Measurements from ENCODE around the gene TMPRSS13. TPM values are rescaled to one million over a fixed set of nuclear protein-coding genes. Genes with fewer than 3 reads are reported as not detected.

TMPRSS13 gene
- total and polyA plus RNA-seq, 10 donors: 0.95 to 2.2 (median 1.6) TPM

- Histone ChIP-seq H3K9me3 (no peaks in the 10 kb centered on the region), H3K27me3 (replicated peaks in 1 of 7) (no peaks in the 10 kb centered on the region), H3K36me3 (no peaks in the 10 kb centered on the region), H3K27ac (no peak overlapping the region), H3K4me3 (no peak overlapping the region), H3K4me1 (peaks cover 0 to 16% (median 3%) of the 10 kb centered on the region in 6 donors)
- peak; percentile 39 for DNase-seq
- intact Hi-C loops (cut with DNase I; ENCODE audit: low total_unique reads): no loop called here
- no peak for TF ChIP-seq POLR2A (IDR thresholded peaks at IDR 0.05)
- no peak for TF ChIP-seq CTCF (IDR thresholded peaks at IDR 0.05 in 8 of 11, conservative IDR thresholded peaks at IDR 0.05 in 3 of 11)
- TF ChIP-seq POLR2AphosphoS5 (IDR thresholded peaks at IDR 0.05): no peak
- WGBS, 5 donors: 75 to 98% (median 87%) methylated on average over 6 to 7 of the region's 7 CpGs
Measured at GRCh38 chr11:117923773-117924172, 5.4 kb downstream of the TMPRSS13 start.

GRCh38 chr11:117923275-117923674 lies 5.9 kb downstream of the TMPRSS13 start:
- WGBS, 5 donors: 84 to 93% (median 86%) methylated on average over 3 to 4 of the region's 4 CpGs

GRCh38 chr11:117921893-117922292 lies 7.3 kb downstream of the TMPRSS13 start:
- 93 to 100% (median 97%) methylated on average over 5 of the region's 5 CpGs for WGBS, 5 donors
- no peaks in the 10 kb centered on the region for H3K36me3 ChIP-seq
- peak; percentile 54 for DNase-seq
- no peaks in the 10 kb centered on the region for H3K27me3 ChIP-seq (replicated peaks in 1 of 7)
- TF ChIP-seq POLR2AphosphoS5 (IDR thresholded peaks at IDR 0.05) (no peak), CTCF (IDR thresholded peaks at IDR 0.05 in 8 of 11, conservative IDR thresholded peaks at IDR 0.05 in 3 of 11) (no peak), POLR2A (IDR thresholded peaks at IDR 0.05) (no peak)
- no peak overlapping the region for H3K4me3 ChIP-seq
- intact Hi-C loops (cut with DNase I; ENCODE audit: low total_unique reads): no loop called here
- H3K9me3 ChIP-seq: no peaks in the 10 kb centered on the region
- H3K27ac ChIP-seq: no peak overlapping the region
- H3K4me1 ChIP-seq: peaks cover 0 to 11% (median 3%) of the 10 kb centered on the region in 6 donors

More at GRCh38 chr11:117923275-117923674, 5.9 kb downstream of the TMPRSS13 start:
- Histone ChIP-seq H3K9me3 (no peaks in the 10 kb centered on the region), H3K27ac (no peak overlapping the region), H3K4me1 (peaks cover 0 to 11% (median 3%) of the 10 kb centered on the region in 6 donors), H3K36me3 (no peaks in the 10 kb centered on the region), H3K27me3 (replicated peaks in 1 of 7) (no peaks in the 10 kb centered on the region), H3K4me3 (no peak overlapping the region)
- DNase-seq: peak; percentile 36
- intact Hi-C loops (cut with DNase I; ENCODE audit: low total_unique reads): no loop called here
- TF ChIP-seq POLR2AphosphoS5 (IDR thresholded peaks at IDR 0.05) (no peak), POLR2A (IDR thresholded peaks at IDR 0.05) (no peak), CTCF (IDR thresholded peaks at IDR 0.05 in 8 of 11, conservative IDR thresholded peaks at IDR 0.05 in 3 of 11) (no peak)

GRCh38 chr11:117921456-117921855 lies 7.7 kb downstream of the TMPRSS13 start:
- no peaks in the 10 kb centered on the region for H3K9me3 ChIP-seq
- intact Hi-C loops (cut with DNase I; ENCODE audit: low total_unique reads): no loop called here
- DNase-seq: peak; percentile 55
- H3K4me3 ChIP-seq: no peak overlapping the region
- WGBS, 5 donors: 93 to 98% (median 94%) methylated on average over 2 of the region's 2 CpGs
- no peaks in the 10 kb centered on the region for H3K27me3 ChIP-seq (replicated peaks in 1 of 7)
- H3K36me3 ChIP-seq: no peaks in the 10 kb centered on the region
- H3K4me1 ChIP-seq: peaks cover 0 to 11% (median 3%) of the 10 kb centered on the region in 6 donors
- no peak for TF ChIP-seq POLR2AphosphoS5 (IDR thresholded peaks at IDR 0.05)
- no peak for TF ChIP-seq CTCF (IDR thresholded peaks at IDR 0.05 in 8 of 11, conservative IDR thresholded peaks at IDR 0.05 in 3 of 11)
- TF ChIP-seq POLR2A (IDR thresholded peaks at IDR 0.05): no peak
- no peak overlapping the region for H3K27ac ChIP-seq

All from spleen (tissue), 11 donors.